ENCODE measurements around the gene ITIH4.

The ITIH4 gene

DNA sequence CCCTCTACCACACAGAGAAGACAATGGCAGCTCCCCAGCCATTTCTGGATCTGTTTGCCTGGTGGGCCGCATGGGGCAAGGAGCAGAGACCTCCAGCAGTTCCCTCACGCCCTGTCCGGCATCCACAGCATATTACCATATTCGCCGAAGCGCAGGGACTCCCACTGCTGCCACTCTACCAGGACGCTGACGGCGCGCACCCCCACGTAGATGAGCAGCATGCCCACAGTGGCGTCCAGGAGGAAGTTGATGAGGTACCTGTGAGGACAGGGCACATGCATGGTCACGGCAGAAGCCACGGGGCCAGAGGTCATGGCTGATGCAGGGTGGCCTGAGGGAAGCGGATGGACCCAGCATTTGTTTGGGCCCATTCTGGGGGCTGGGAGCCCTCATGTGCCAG, 19.2 kb upstream of the ITIH4 start:
- DNase-seq (ENCODE audit: low read depth in 1 of 2, low spot score in 1 of 2), result no peak

DNA sequence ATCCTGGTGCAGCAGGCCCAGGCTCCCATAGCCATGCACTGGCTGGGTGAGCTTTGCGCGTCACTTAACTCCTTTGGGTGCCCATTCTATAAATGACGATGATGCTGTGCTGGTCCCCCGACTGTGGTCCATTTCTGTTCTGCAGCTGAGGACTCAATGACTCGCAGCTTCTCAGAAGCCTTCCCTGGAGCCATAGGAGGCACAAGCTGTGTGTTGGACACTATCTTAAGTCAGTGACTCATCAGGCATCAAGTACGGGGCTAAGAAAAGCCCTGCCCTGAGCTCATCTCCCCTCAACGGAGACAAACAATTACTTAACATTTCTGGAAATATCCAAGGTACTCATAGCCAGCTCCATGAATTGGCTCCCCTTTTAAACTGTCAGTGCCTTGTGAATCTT, 18.1 kb upstream of the ITIH4 start:
- no peak for DNase-seq (ENCODE audit: low read depth in 1 of 2, low spot score in 1 of 2)

DNA sequence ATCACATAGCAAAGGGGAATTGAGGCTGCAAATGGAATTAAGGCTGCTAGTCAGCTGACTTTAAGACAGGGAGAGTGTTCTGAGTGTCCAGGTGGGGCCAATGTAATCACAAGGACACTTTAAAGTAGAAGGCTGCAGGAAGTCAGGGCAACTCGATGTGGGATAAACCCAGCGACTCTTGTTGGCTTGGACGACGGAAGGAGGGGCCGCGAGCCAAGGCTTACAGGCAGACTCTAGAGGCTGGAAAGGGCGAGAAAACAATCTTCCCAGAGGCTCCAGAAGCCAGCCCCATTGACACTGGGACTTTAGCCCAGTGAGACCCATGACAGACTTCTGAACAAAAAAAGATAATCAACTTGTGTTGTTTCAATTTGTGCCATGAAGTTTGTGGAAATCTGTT, 17.3 kb upstream of the ITIH4 start:
- DNase-seq (ENCODE audit: low read depth in 1 of 2, low spot score in 1 of 2), result no peak

DNA sequence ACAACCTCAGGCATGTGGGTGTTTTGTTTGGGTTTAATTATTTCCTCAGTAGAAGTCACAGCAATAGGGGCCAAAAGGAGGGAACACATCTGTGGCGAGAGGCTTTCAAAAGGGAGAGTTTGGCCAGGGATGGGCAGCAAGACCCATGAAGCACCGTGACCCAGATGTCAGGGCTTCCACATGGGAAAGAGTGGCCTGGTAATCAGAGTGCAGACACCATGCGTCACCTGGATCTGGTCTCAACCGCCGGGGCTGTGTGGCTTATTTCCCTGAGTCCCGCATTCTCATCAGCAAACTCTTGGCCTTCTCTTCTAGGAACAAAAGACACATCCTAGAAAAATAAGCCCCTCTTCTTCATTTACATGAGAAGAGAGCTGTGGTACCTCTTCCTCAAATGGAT, 16.8 kb upstream of the ITIH4 start:
- no peak for DNase-seq (ENCODE audit: low read depth in 1 of 2, low spot score in 1 of 2)

DNA sequence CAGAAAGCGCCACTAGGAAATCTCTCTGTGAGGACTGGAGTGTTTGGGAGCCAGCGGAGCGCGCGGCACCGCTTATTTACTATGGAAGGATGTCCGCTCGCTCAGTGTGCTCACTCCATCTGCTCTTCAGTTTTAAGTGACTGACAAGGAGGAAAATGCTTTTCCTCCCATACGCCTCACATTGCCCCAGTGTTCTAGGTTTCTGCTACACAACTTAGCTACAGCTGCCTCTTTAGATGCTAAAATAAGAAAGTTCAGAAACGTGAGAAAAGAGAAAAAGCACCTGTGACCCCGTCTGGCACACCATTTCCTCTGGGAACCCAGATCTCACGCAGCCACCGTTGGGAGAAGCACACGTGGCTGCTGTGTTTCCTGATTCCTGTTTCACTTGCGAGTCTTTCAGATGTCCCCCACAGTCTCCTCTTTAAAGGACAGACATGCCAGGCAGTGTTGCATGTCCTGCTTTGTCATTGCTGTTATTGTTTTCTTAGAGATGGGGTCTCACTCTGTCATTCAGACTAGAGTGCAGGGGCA, 16.0 kb upstream of the ITIH4 start:
- DNase-seq (ENCODE audit: low read depth in 1 of 2, low spot score in 1 of 2), result no peak

DNA sequence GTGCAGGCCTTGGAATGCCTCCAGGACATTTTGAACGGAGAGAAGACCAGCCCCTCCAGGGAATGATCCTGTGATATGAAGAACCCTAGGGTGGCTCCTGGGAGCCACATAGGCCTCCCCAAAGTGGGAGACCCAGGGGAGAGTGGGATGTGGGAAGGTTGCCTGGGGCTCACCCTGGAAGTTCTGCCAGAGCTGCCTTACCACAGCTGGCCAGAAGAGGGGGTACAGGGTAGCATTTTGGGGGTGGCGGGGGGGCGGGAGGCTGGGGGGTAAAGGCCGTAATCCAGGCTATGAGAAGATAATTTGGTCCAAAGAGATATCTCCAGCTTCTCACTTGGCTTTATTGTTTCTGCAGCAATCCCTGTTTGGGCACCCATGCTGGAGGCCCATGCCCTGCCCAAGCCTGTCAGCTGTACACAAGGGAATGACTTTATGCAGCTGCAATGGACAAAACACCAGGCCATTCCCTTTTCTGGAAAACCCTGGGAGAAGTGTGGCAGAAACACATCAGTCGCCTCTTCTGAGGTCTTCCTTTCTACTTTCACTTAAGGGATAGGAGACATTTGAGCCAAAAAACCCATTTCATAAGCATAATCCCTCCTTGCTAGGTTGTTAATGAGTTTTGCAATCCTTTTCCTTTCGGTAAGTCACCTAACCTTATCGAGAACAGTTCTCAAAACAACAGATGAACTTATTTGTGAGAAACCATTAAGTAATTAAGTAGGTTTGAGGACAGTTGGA, 15.4 kb upstream of the ITIH4 start:
- DNase-seq (ENCODE audit: low read depth in 1 of 2, low spot score in 1 of 2), result no peak

DNA sequence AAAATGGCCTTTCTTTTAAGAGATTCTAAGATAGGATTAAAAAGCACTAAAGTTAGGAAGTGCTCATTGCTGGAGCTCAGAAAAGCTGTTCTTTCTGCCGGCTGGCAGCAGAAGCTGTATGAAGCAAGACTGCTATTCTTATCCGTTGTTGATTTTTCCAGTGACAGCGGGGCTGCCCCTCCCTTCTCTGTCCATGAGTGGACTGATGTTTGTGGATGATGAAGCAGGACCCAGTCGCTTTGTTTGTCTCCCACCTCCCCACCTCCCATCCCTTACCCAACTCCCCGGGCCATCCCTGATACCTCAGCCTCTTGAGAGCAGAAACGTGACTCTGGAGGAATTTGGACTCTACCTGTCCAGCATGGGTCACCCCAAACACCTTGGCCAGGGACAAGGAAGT, 14.7 kb upstream of the ITIH4 start:
- DNase-seq (ENCODE audit: low read depth in 1 of 2, low spot score in 1 of 2), result no peak

DNA sequence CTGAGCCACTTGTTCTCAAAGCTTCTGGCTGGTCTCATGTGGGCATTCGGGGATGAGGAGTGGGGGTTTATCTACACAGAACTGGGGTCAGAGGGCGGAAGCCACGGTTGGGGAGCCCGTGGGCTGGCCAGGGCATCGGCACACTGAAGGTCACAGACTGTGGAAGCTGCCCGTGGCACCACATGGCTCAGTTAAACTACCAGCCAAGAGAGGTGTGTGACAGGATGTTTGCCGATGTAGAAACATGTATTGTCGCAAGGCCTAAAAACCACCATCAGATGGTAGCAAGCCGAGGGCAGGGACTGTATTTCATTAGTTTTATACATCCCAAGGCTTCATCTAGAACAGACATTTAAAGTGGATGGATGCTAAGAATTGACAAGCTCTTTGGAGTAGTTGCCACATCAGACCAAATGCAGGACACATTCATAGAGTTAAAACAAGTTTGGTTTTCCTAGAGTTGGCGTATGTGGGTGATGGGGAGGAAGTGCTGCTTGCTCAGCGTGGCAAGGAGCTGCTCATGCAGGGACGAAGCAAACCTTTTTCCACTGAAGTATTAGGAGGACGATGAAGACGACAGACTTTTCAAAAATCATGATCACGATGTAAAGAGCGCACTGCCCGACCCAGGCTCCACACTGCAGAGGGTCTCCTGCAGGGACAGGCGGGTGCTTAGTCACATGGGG, 14.0 kb upstream of the ITIH4 start:
- no peak for DNase-seq (ENCODE audit: low read depth in 1 of 2, low spot score in 1 of 2)

DNA sequence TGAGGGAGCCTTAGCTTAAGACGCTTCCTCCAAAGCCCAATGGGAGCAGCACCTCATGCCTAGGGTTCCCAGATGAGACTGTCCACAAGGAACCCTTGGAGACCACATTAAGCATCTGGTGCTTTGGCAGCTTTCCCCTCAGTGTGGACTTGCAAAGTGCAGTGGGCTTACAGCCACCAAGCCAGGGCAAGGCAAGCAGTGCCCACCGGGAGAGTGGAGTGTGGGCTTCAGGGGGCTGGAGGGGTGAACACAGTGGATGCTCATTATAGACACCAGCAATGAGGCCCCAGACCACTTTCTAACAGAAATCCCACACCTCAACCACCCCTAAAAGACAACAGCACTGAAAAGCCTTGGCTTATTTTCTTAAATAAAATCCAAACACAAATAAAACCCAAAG, 13.4 kb upstream of the ITIH4 start:
- DNase-seq (ENCODE audit: low read depth in 1 of 2, low spot score in 1 of 2), result no peak

DNA sequence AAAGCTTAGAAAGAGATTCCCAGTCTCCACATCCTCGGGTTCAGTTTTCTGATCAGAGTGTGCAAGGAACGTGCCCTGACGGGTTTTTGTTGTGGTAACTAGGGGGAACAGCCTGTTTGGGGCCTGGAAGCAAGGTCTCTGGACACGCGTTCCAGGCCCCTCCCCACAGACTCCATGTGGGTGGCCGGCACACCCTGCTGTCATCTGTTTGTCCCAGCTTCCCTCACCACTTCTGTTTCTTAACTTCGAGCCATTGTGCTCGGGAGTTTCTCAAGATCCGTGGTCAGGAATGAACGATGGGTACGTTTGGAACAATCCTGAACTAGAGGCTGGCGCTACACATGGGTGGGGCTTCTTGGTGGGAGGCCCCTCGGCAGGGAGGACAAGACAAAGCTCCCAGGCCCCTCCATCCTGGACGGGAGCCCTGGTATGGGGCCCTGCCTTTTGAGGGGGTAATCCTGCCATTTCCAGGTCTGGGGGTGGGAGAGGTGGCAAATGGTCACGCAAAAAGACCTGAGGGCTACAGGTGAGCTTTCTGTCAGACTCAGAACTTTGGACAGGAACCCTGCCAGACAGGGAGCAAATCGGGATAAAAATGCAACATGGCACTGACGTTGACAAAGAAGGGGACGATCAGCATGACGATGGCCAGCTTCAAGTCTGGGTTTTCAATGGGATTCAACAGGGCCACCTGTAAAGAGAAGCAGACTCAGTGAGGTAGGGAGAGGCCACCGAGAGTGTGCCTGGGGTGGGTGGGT, 12.8 kb upstream of the ITIH4 start:
- DNase-seq (ENCODE audit: low read depth in 1 of 2, low spot score in 1 of 2), result no peak

DNA sequence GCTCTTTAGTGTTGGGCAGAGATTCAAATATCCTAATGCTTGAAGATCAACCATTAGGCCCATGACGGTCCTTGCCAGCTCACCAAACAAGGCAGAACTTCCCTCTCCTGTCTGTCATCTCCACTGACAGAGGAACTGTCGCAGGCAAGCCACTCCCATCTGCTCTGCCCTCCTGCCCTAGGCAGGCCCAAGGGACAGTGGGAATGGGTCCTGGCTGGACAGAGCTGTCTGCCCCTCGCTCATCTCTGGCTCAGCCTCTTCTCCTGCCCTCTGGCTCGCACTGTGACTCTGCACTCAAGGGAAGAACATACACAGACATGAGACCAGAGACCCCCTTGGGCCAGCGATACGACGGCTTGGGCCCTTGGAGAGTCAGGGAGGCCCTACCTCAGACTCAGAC, 12.0 kb upstream of the ITIH4 start:
- no peak for DNase-seq (ENCODE audit: low read depth in 1 of 2, low spot score in 1 of 2)

DNA sequence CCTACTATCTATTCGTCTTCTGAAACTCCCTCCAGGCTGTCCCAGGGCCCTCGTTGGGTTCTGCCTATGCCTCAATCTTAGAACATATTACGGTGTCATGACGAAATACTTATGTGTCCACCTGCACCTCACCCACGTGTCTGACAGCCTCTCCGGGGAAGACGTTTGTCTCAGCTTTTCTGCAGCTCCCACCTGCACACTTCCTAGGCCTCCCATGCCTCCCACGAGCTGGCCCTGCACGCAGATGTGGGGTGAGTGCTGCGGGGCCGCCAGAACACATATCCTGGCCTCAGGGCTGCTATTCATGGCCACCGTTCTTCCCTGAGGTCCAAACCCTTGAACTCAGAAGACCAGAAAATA, 11.5 kb upstream of the ITIH4 start:
- no peak for DNase-seq (ENCODE audit: low read depth in 1 of 2, low spot score in 1 of 2)

DNA sequence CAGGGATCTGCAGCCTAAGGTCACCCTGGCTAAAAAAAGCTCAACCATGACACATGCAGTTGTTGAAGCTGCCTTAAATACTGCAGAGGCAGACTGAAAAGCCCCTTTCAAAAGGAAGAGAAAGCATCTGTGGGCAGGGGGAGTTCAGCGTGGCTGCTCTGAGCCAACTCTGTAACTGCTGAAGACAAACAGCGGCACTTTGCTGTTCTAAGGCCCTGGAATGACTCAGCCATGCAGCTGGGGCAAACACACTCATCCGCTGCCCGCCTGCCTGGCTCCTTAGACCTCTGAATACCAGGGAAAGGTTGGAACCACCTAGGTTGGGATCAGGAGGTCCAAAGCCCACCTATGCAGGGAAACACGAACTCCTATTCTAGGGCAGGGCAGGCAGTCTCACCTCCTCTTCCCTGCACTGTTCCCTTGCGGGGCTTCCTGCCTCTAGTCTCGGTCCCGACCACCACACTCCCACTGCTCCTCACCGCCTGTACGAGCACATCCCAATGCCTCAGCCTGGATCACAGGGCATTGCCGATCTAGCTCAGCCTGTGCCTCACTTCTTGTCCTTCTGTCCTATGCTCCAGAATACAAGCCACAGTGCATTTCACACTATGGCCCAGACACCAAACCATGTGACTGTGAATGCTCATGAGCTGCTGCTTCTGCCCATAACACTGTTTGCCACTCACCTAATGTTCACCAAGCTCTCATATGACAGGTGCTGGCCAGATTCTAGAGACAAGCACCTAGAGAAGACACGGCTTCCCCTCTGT, 10.9 kb upstream of the ITIH4 start:
- no peak for DNase-seq (ENCODE audit: low read depth in 1 of 2, low spot score in 1 of 2)

DNA sequence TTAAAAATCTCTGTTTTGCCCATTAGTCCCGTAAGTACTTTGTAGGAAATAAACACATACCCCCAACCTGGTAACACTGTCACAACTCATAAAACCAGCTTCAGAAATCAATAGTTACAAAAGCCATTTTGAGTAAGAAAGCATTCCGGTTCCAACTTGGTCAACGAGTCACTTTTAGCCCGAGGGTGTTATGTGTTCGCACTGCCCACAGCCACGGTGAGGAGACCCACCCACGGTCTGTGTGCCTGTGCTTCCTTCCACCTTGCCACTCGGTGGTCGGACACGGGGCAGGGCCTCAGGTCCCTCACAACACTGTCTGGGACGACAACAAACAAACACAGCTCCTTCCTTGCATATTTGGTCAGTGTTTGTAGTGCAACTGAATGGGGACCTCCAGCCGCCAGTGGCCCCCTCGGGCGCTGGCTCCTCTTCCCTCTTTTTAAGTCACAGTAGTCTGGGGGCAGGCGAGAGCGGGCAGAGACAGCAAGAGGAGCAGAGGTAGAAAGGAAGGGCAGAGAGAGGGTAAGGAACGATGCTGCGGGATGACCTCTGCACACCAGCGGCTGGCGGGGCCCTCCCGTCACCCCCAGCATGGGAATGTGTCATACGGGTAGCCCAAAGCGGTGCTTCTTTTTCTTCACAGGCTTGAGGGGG, 9.5 kb upstream of the ITIH4 start:
- DNase-seq (ENCODE audit: low read depth in 1 of 2, low spot score in 1 of 2), result no peak

DNA sequence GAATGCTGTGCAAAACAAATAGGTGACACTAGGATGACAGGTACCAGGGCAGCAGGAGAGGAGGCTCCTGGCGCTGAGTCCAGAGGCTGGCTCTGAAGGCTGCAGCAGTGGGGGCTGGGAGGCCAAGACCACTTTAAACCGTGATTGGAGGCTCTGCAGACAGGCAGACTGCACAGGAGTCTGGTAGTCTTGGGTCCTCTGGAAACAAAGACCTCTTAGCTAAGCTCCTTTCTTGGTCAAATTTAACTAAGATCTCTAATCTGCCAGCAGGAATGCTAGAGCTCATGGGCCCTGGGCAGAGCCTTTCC, 8.8 kb upstream of the ITIH4 start:
- DNase-seq (ENCODE audit: low read depth in 1 of 2, low spot score in 1 of 2), result no peak

DNA sequence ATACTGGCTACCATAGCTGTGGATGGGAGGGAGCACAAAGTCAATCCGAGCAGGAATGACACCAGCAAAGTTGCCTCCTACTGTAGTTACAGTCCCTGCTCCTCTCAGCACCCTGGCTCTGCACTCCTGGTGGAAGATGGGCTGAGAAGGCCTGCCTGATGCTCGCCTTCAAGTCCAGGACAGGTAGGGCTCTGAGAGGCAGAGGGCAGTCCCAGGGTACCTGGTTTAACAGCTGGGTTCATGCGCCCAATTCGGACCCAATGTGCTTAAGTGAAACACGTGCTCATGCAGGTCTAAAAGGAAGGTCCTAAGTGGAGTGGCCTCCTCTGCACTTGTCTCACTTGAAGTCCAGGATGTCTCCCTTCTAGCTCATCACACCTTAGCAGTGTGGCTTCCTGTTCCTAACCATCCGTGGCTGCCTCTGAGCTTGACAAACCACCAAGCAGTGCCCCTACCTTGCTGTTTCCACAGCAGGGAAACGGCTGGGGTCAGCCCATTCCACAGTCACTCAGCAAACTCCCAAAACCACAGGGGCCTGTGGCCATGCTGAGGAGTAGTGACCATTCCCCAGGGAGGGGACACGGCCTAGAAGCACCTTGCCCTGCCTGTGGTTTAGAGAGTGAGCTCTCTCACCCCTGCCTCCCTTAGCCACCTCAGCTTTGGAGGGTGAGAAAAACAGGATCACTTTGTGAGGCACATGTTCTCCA, 8.2 kb upstream of the ITIH4 start:
- no peak for DNase-seq (ENCODE audit: low read depth in 1 of 2, low spot score in 1 of 2)

DNA sequence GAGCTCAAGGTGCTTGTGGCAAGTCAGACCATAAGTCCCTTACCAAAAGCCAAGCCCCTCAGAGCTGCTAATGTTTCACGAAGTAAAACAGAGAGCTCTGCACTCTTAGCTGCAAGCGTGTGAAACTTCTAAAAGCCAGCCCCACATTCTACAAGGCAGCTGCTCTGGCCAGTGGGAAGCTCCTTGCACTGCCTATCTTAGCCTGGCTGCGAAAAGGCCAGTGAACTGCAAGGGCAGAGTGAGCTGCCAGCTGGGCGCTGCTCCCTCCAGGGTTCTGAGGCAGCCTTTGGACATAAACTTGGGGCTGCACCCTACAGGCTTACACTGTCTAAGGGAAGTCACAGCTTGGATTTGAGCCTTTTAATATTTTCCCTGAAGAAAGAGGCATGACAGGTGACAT, 6.5 kb upstream of the ITIH4 start:
- DNase-seq (ENCODE audit: low read depth in 1 of 2, low spot score in 1 of 2), result no peak

DNA sequence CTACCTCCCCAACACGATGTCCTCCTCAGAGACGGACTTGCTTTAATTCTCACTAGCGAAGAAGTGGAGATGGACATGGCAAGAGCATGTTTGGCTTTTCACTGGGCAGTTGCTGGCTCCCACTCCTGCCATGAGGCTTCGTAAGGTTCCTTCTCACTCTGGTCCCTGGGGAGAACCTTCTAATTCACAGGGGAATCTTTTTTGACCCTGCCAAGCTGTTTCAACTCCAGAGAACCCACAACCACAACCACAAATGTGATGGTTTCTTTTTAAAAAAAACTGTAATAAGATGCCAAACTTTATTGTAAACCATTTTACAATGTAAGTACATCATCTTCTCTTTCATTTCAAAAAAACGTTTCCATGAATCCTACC, 6.0 kb upstream of the ITIH4 start:
- no peak for DNase-seq (ENCODE audit: low read depth in 1 of 2, low spot score in 1 of 2)

DNA sequence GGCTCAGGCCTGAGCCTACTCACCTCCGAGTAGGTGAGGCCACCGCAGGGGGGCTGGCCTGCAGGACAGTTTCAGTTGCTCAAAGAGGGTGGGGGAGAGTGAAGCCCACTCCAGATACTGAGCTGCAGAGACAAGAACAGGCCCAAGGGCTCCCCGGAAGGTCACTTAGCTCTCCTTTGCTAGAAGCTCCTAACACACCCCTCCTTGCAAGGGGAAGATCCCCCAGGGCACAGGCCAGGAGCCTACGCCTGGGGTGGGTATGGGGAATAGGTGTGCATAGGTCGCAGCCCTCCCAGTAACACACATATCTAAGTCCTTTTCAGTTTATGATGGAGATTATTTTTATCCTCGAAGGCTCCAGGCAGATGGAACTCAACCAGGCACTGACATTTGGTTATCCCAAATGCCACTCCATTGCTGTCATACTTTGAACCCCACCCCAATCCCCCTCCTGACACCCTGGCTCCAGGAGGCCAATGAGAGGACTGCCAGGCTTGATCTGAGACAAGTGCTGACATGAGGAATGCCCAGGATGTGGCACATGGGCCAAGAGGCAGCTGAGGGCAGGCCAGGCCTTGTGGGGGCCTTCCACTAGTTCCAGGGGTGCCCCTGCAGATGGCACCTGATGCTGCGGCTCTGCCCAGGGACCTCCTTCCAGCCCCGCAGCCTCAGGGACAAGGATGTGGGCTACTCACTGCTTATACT, 5.4 kb upstream of the ITIH4 start:
- no peak for DNase-seq (ENCODE audit: low read depth in 1 of 2, low spot score in 1 of 2)
